NCI-H2081 treated with DMSO at 0.1 percent for 48 hours (cell line): Measurements from ENCODE around the gene HSPB6.
A peak's percentile ranks its signal among the peaks of the same experiment; 100 is the strongest.
"Not testable (repeated sequence)": the region's sequence is repeated elsewhere in the genome, so short reads cannot be mapped to it uniquely, and the experiment has no call there.

ENCODE experiments used
- DNase-seq: peaks from one replicate; lab custom pipeline; 2025; lab: John Stamatoyannopoulos, UW

The HSPB6 gene

DNA sequence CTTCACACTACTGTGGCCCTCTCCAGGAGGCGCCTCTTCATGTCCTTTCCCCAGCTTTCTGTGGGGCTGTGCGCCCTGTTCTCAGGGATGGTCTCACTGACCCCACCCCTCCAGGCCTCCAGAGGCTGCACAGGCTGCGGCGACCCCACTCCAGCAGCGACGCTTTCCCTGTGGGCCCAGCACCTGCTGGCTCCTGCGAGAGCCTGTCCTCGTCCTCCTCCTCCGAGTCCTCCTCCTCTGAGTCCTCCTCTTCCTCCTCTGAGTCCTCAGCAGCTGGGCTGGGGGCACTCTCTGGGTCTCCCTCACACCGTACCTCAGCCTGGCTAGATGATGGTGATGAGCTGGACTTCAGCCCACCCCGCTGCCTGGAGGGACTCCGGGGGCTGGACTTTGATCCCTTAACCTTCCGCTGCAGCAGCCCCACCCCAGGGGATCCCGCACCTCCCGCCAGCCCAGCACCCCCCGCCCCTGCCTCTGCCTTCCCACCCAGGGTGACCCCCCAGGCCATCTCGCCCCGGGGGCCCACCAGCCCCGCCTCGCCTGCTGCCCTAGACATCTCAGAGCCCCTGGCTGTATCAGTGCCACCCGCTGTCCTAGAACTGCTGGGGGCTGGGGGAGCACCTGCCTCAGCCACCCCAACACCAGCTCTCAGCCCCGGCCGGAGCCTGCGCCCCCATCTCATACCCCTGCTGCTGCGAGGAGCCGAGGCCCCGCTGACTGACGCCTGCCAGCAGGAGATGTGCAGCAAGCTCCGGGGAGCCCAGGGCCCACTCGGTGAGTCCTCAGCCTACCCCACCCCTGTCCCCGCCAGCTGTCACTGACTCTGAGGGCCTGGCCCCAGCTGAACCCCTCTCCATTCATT, 29.7 kb upstream of the HSPB6 start:
- DNase-seq: no peak

GRCh38 chr19:35785339-35785627, 28.5 kb upstream of the HSPB6 start:
- DNase-seq: no peak

DNA sequence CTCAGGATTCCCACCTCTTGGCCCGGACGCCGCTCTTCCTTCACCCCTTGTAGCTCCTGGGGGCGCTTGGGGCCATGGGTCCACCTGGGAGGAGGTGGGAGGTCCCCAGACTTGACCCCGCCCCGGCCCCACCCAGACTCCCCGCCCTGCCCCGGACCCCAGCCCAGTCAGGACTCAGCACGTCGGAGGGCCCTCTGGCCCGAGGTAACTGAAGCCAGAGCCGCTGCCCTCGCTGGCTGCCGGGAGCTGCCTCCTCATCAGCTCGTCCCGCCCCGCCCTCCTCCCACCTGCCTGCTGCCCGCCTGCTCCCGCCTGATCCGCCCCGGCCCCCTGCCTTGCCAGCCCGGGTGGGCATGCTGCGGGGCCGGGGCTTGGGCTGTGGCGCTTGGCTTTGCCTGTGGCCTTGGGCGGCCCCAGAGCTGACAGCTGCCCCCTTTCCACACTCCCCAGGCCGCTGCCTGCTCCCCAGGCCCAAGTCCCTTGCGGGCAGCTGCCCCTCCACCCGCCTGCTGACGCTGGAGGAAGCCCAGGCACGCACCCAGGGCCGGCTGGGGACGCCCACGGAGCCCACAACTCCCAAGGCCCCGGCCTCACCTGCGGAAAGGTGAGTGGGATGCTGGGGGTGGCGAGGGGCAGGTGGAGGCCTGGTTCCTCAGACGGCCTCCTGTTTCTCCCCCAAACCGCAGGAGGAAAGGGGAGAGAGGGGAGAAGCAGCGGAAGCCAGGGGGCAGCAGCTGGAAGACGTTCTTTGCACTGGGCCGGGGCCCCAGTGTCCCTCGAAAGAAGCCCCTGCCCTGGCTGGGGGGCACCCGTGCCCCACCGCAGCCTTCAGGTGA, 27.9 kb upstream of the HSPB6 start:
- no peak for DNase-seq

DNA sequence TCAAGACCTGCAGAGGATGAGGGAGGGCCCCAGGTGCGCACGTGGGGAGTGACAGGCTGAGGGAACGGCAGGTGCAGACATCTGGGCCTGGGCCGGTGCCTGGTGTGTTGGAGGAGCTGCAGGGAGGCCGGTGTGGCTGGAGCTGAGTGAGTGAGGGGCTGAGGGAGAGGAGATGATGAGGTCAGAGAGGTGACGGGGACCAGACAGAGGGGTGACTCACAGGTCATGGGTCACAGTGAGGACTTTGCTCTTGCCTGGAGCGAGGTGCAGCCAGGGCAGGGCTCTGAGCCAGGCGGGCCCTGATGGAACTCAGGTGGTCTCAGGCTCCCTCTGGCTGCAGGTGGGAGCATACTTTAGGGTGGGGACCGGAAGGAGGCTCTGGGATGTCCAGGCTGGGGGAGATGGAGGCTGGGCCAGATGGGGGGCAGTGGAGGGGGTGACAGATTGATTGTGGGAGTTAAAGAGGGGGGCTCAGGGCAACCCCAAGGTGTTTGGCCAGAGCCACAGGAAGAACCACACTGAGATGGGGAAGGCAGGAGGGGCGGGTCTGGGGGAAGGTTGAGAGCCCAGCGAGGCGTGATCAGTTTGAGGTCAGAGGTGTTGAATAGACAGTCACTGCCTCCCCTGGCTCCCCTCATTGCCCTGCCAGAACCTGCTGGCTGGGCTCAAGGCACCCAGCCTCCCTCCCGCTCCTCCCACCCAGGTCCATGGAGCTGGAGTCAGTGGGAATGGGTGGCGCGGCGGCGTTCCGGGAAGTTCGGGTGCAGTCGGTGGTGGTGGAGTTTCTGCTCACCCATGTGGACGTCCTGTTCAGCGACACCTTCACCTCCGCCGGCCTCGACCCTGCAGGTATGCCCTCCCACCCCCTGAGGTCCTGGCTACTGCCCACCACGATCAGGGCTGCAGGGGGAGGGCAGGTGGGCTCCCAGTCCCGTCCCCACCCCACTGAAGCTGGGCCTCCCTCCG, 26.9 kb upstream of the HSPB6 start:
- DNase-seq: no peak

- DNase-seq: no peak
Observed at GRCh38 chr19:35782589-35782988, 25.8 kb upstream of the HSPB6 start.

DNA sequence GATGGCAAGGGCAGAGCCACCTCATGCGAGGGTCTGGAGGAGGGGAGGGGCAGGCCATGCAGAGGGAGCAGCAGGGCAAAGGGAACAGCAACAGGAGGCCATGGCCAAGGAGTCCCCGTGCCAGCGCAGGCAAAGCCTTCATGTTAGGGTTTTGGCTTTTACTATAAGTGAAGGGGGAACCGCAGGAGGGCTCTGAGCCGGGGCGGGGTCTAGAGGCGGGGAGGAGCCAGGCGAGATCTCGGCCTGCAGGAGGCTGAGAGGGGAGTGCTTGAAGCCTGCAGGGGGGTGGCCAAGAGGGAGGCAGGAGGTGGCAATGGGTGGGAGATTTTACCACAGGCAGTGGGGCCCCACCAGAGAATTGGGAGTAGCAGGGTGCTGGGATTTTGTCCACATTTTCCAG, 24.8 kb upstream of the HSPB6 start:
- DNase-seq: no peak

- no peak for DNase-seq
Observed at GRCh38 chr19:35780717-35781116, 23.9 kb upstream of the HSPB6 start.

GRCh38 chr19:35780058-35780457, 23.2 kb upstream of the HSPB6 start:
- no peak for DNase-seq

GRCh38 chr19:35779033-35779432, 22.2 kb upstream of the HSPB6 start:
- DNase-seq: no peak

DNA sequence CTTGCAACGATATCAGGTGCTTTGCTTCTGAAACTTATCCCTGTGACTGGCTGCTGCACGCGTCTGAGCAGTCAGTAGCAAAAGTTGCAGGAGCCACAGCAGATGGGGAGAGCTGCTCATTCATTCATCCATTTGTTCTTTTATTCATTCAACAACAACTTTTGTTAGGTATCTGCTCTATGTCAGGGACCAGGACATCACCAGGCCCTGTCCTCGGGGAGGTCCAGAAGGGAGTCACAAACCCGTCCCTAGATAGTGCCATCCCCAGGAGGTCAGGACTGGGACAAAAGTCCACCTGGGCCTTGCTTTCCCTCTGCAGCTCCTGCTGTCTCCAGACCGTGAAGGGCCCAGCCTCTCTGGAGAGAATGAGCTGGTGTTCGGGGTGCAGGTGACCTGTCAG, 21.1 kb upstream of the HSPB6 start:
- DNase-seq: no peak

DNA sequence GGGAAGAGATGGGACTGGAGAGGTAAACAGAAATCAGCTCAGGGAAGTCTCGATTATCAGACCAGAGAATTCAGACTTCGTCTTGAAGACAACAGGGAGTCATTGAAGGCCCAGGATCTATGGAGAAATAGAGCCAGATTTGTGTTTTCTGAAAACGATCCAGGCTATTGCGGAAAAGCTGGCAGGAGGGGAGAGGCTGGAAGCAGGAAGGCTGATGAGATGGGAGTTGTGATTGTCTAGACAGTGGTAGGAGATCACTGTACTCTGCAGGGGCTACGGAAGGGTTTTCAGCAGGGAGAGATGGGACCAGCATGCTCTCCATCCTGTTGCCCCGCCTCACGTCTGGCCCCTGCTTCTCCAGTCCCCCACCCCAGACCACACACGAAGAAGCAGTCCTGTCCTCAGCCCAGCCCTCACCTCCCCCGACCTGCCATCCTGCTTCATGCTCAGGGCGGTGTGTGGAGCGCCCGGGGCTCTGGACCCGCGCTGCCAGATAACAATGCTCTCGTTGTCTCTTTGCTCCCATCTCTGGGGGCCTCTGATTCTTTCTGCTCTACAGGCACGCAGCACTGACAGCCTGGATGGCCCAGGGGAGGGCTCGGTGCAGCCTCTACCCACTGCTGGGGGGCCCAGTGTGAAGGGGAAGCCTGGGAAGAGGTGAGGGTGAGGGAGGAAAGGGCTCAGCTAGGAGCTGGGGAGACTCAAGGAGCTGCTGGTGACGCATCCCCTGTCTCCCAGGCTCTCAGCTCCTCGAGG, 20.4 kb upstream of the HSPB6 start:
- no peak for DNase-seq

DNA sequence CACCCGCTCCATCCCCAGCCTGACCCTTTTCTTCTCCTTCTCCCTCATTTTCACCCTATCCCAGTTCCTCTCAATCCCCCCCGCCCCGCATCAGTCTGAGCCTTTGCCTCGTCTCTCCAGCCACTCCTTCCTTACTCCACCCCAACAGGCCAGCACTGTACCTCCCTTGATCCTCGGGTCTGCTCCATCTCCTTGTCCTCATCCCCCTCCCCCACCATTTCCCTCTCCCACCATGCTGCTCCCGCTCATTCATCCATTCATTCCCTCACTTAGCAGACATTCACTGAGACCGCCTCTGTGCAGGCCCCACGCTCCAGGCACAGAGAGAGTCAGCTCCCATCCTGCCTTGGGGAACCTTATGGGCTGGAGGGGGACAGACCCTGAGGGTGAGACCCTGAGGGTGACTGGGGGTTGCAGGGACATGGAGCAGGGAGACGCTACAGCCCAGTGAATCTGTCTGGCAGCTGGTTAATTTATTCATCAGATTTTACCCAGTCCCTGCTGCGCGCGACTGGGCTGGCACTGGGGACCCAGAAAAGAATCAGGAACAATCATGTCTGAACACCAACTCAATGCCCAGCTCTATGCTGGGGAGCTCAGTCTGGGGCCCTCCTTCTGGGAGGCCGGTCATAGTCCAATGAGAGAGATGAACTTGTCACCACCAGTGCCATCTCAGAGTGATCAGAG, 19.4 kb upstream of the HSPB6 start:
- no peak for DNase-seq

- peak; percentile 81 for DNase-seq
Observed at GRCh38 chr19:35775298-35776101, 18.7 kb upstream of the HSPB6 start, which contains the start of gene ARHGAP33. TSS of gene ARHGAP33 (plus strand) at chr19:35775564. CDS start at chr19:35775659, 95 bp downstream.

DNA sequence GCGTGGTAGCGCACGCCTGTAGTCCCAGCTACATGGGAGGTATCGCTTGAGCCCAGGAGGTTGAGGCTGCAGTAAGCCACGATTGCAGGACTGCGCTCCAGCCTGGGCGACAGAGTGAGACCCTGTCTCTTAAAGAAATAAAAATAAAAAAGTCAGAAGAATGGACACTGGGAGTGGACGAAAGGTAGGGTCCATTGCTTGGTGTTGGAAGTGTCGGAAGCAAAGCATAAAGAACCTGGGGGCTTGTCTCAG, 18.1 kb upstream of the HSPB6 start:
- DNase-seq: no peak

- DNase-seq: no peak
Observed at GRCh38 chr19:35774274-35775045, 17.6 kb upstream of the HSPB6 start.

- no peak for DNase-seq
Observed at GRCh38 chr19:35773020-35773806, 16.4 kb upstream of the HSPB6 start.

DNA sequence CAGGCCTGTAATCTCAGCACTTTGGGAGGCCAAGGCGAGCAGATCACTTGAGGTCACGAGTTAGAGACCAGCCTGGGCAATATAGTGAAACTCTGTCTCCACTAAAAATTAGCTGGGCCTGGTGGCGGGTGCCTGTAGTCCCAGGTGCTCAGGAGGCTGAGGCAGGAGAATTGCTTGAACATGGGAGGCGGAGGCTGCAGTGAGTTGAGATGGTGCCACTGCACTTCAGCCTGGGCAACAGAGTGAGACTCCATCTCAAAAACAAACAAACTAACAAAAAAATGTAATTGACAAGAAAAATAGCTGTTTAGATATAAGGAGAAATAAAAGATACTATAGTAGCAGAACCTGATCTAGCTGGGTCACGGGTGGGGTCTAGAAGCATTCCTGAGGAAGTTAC, 15.5 kb upstream of the HSPB6 start:
- DNase-seq: not testable (repeated sequence)

GRCh38 chr19:35768082-35768421, 11.2 kb upstream of the HSPB6 start:
- DNase-seq: no peak
